SK-N-SH (cell line): Measurements from ENCODE around the gene CENPW. TPM values are rescaled to one million over a fixed set of nuclear protein-coding genes. Genes with fewer than 3 reads are reported as not detected.

Experiments
- CTCF ChIA-PET: fragments of 300-600, 350-600 bp; formaldehyde crosslinking; extraction: SDS; loops from one replicate; lab custom pipeline; 2021; lab: Yijun Ruan, JAX
- POLR2A ChIA-PET: fragments of 350-600 bp; sonication (Branson Sonifier 250); formaldehyde crosslinking; extraction: SDS; loops from one replicate; lab custom pipeline; 2020; ENCODE audit warnings: antibody characterized with exemption, inconsistent platforms; lab: Yijun Ruan, JAX
- DNase-seq: peaks from one replicate; pipeline ENCODE4 v3.0.0; 2012
- H2AFZ ChIP-seq: fragments of 200-600 bp; sonication (generic); 2 replicates; pipeline ENCODE4 v1.8.1; 2016; ENCODE audit warnings: antibody characterized with exemption, mild to moderate bottlenecking, low read depth
- H3F3A ChIP-seq: fragments of 200-600 bp; sonication (generic); replicated peaks from 2 replicates; pipeline ENCODE3; 2016; ENCODE audit warnings: antibody characterized with exemption, mild to moderate bottlenecking; ENCODE audit not compliant: insufficient read depth
- H3K27ac ChIP-seq, 2 experiments: fragments of 200-500 bp in 1 of 2; fragments of 200-600 bp in 1 of 2; sonication (Bioruptor generic) in 1 of 2; sonication (generic), shearing (Covaris generic) in 1 of 2; 2 replicates each; pipeline versions ENCODE4 v1.5.1 to v1.6.1; 2014 to 2016; ENCODE audit warnings: low read depth in 2 of 2, inconsistent platforms in 1 of 2, low read length in 1 of 2, mild to moderate bottlenecking in 1 of 2, mixed read lengths in 1 of 2
- H3K27me3 ChIP-seq: fragments of 200-600 bp; sonication (generic), shearing (Covaris generic); 2 replicates; pipeline ENCODE4 v1.6.1; 2016; ENCODE audit warnings: mixed run types; ENCODE audit not compliant: insufficient read depth
- H3K36me3 ChIP-seq, 2 experiments: fragments of 200-500 bp in 1 of 2; fragments of 200-600 bp in 1 of 2; sonication (Bioruptor generic) in 1 of 2; sonication (generic) in 1 of 2; replicated peaks in 1 of 2; 2 replicates each; pipeline versions ENCODE3 to v1.5.1; 2014 to 2016; ENCODE audit warnings: low read length in 1 of 2, mild to moderate bottlenecking in 1 of 2; ENCODE audit not compliant: insufficient read depth in 2 of 2, control insufficient read depth in 1 of 2
- H3K4me1 ChIP-seq, 2 experiments: fragments of 200-500 bp in 1 of 2; fragments of 200-600 bp in 1 of 2; sonication (Bioruptor generic) in 1 of 2; sonication (generic), shearing (Covaris generic) in 1 of 2; 2 replicates each; pipeline versions ENCODE4 v1.5.1 to v1.6.1; 2014 to 2016; ENCODE audit warnings: low read depth in 1 of 2, low read length in 1 of 2, mixed run types in 1 of 2; ENCODE audit not compliant: insufficient read depth in 2 of 2, control insufficient read depth in 1 of 2
- H3K4me2 ChIP-seq: fragments of 200-600 bp; sonication (generic), shearing (Covaris generic); 2 replicates; pipeline ENCODE4 v1.6.1; 2017; ENCODE audit warnings: mixed run types
- H3K4me3 ChIP-seq, 2 experiments: fragments of 200-500 bp in 1 of 2; fragments of 200-600 bp in 1 of 2; sonication (Bioruptor generic) in 1 of 2; sonication (generic), shearing (Covaris generic) in 1 of 2; 2 replicates each; pipeline versions ENCODE4 v1.5.1 to v1.8.1; 2014 to 2016; ENCODE audit warnings: low read depth in 2 of 2, inconsistent platforms in 1 of 2, low read length in 1 of 2, mild to moderate bottlenecking in 1 of 2, mixed read lengths in 1 of 2, moderate library complexity in 1 of 2
- H3K79me2 ChIP-seq: fragments of 200-600 bp; sonication (generic); 2 replicates; pipeline ENCODE4 v1.8.1; 2017; ENCODE audit warnings: mild to moderate bottlenecking; ENCODE audit not compliant: insufficient read depth
- H3K9ac ChIP-seq: fragments of 200-600 bp; sonication (generic); 2 replicates; pipeline ENCODE4 v1.6.1; 2017; ENCODE audit warnings: mixed run types
- H3K9me2 ChIP-seq: fragments of 200-600 bp; sonication (generic); 2 replicates; pipeline ENCODE4 v1.6.1; 2017; ENCODE audit warnings: mixed run types
- H3K9me3 ChIP-seq: fragments of 200-600 bp; sonication (generic); 2 replicates; pipeline ENCODE4 v1.6.1; 2017; ENCODE audit warnings: mixed run types, mild to moderate bottlenecking, moderate library complexity
- H4K20me1 ChIP-seq: fragments of 200-600 bp; sonication (generic); 2 replicates; pipeline ENCODE4 v1.6.1; 2017; ENCODE audit warnings: mild to moderate bottlenecking, mixed run types; ENCODE audit not compliant: insufficient read depth
- CHD2 ChIP-seq: fragments of 150-350 bp; IDR thresholded peaks from 2 replicates; pipeline ENCODE4 v1.6.1; 2018; ENCODE audit warnings: low read length; ENCODE audit not compliant: partially characterized antibody
- CTCF ChIP-seq: fragments of 200-600 bp; sonication (generic); IDR thresholded peaks from 2 replicates; pipeline ENCODE4 v1.6.1; 2017; ENCODE audit warnings: antibody characterized with exemption, mild to moderate bottlenecking, moderate library complexity
- FOXJ3 ChIP-seq: sonication (generic); formaldehyde crosslinking; IDR thresholded peaks from 2 replicates; pipeline ENCODE4 v1.5.1; 2020; ENCODE audit warnings: mild to moderate bottlenecking, missing genetic modification reagents
- GABPA ChIP-seq: IDR thresholded peaks from 2 replicates; pipeline ENCODE4 v1.4.0; 2012; ENCODE audit warnings: low read depth, mild to moderate bottlenecking
- GATA2 ChIP-seq: sonication (generic); formaldehyde crosslinking; IDR thresholded peaks from 2 replicates; pipeline ENCODE4 v1.5.0; 2020; ENCODE audit warnings: mild to moderate bottlenecking, missing genetic modification reagents
- MEF2A ChIP-seq: IDR thresholded peaks from 2 replicates; pipeline ENCODE4 v1.4.0; 2012; ENCODE audit warnings: low read depth, borderline replicate concordance
- NFIC ChIP-seq: IDR thresholded peaks from 2 replicates; pipeline ENCODE4 v1.4.0; 2012; ENCODE audit warnings: borderline replicate concordance
- NRF1 ChIP-seq: IDR thresholded peaks from 2 replicates; pipeline ENCODE4 v1.6.1; 2012; ENCODE audit warnings: low read depth, mild to moderate bottlenecking, low read length
- PBX3 ChIP-seq: IDR thresholded peaks from 2 replicates; pipeline ENCODE4; 2012
- POLR2AphosphoS5 ChIP-seq: IDR thresholded peaks from 2 replicates; pipeline ENCODE4 v1.6.1; 2012; ENCODE audit warnings: low read depth, low read length
- RCOR1 ChIP-seq: fragments of 150-350 bp; IDR thresholded peaks from 2 replicates; pipeline ENCODE4 v1.6.1; 2017; ENCODE audit warnings: antibody characterized with exemption, low read length
- TEAD4 ChIP-seq: IDR thresholded peaks from 2 replicates; pipeline ENCODE4 v1.4.0; 2012; ENCODE audit warnings: mild to moderate bottlenecking, borderline replicate concordance; ENCODE audit not compliant: insufficient read depth
- USF1 ChIP-seq: IDR thresholded peaks from 2 replicates; pipeline ENCODE4 v1.4.0; 2012; ENCODE audit warnings: low read depth, borderline replicate concordance
- WGBS: methylation state at CpG from one replicate; pipeline ENCODE4 v1.1.6; 2017; ENCODE audit warnings: low lambda C conversion rate; 5-methylcytosine and 5-hydroxymethylcytosine counted together
- polyA plus RNA-seq, 3 experiments: library from polyadenylated mRNA; depleted of rRNA; stranded (reverse); fragments of >200 nt; gene quantifications; 2 replicates each; pipeline ENCODE4 v1.2.3, GENCODE V29; 2012
- TF ChIP-seq, protein P1 (sequence below): fragments of 150-350 bp; IDR thresholded peaks from 2 replicates; pipeline ENCODE4 v1.6.1; 2016; ENCODE audit warnings: mild to moderate bottlenecking, low read depth, low read length
- TF ChIP-seq, protein P2 (sequence below): IDR thresholded peaks from 2 replicates; pipeline ENCODE4 v1.4.0; 2012; ENCODE audit warnings: low read depth

Gene CENPW
- polyA plus RNA-seq, 1 of the 3 experiments (the other 2 are of a cell fraction): 10.9 TPM

- Histone ChIP-seq H3K9me2 (no peaks in the 10 kb centered on the region), H3K4me3 (no peak overlapping the region), H3K9ac (no peak overlapping the region), H3K9me3 (no peaks in the 10 kb centered on the region), H3K4me2 (no peak overlapping the region), H3K79me2 (no peaks in the 10 kb centered on the region), H3K36me3 (no peaks in the 10 kb centered on the region), H3K27ac (no peak overlapping the region), H2AFZ (no peak overlapping the region), H4K20me1 (no peaks in the 10 kb centered on the region), H3F3A (no peaks in the 10 kb centered on the region), H3K4me1 (no peaks in the 10 kb centered on the region), H3K27me3 (no peaks in the 10 kb centered on the region)
- ChIA-PET POLR2A (no interaction called here), CTCF (interaction anchor here (1.0 to 1.4 kb wide), 2 partner anchors 13 to 25 kb away, joined by 3 to 4 read pairs; no protein-coding TSS in a partner anchor)
- WGBS: 81% methylated on average over 2 of the region's 2 CpGs
- TF ChIP-seq GABPA: no peak
- no peak for TF ChIP-seq PBX3
- DNase-seq: no peak
These were observed 6.2 kb upstream of the CENPW start for GRCh38 chr6:126333729-126334128.

DNA sequence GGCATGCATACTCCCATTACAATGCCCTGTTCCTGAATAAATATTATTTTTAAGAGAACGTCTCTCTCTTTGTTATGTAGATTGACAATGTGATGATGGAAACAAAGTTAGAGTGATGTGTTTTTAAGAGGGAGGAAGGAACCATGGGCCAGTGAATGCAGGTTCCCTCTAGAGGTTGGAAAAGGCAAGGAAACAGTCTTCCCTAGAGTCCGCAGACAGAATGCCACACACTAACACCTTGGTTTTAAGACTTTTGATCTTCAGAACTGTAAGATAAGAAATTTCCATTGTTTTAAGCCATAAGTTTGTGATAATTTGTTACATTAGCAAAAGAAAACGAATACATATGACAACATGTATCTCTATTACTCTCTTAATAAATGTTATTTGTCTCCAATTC is 4.7 kb upstream of the CENPW start:
- POLR2A ChIA-PET: no interaction called here
- 43% methylated on average over 3 of the region's 3 CpGs for WGBS

DNA sequence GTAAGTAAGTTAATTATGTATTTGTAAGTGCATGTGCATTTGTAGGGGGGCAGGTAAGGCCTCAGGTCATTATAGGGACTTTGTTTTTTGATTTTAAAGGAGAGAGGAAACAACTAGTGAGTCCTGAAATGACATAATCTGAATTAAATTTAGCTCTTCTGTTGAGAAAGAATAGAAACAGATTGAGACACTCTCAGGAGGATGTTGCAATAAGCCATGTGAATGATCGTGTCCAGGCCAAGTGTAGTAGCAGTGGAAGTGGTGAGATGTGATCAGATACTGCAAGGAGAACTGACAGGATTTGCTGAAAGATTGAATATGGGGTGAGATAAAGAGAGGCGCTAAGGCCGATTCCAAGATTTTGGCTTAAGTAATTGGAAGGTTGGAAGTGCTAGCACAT is 2.6 kb upstream of the CENPW start:
- POLR2A ChIA-PET: no interaction called here
- no peak overlapping the region for H3K27ac ChIP-seq
- 58% methylated on average over 3 of the region's 3 CpGs for WGBS

More for the DNA sequence above, 4.7 kb upstream of the CENPW start:
- H3K79me2 ChIP-seq: no peaks in the 10 kb centered on the region
- no peak overlapping the region for H3K4me2 ChIP-seq
- H3K9me3 ChIP-seq: no peaks in the 10 kb centered on the region
- CTCF ChIA-PET: no interaction called here
- no peak overlapping the region for H3K4me3 ChIP-seq
- no peaks in the 10 kb centered on the region; a peak in 1 of 4 replicates for H3K4me1 ChIP-seq
- H3K27me3 ChIP-seq: no peaks in the 10 kb centered on the region
- H3K9ac ChIP-seq: no peak overlapping the region
- H4K20me1 ChIP-seq: no peaks in the 10 kb centered on the region
- H2AFZ ChIP-seq: no peak overlapping the region
- DNase-seq: no peak
- H3K27ac ChIP-seq: no peak overlapping the region
- H3K9me2 ChIP-seq: no peaks in the 10 kb centered on the region
- TF ChIP-seq TEAD4: no peak
- TF ChIP-seq FOXJ3 (CRISPR knock-in tag): no peak
- peaks cover under 1% of the 10 kb centered on the region for H3F3A ChIP-seq
- no peaks in the 10 kb centered on the region for H3K36me3 ChIP-seq

More for the DNA sequence above, 2.6 kb upstream of the CENPW start:
- Histone ChIP-seq H3F3A (peaks cover 5% of the 10 kb centered on the region), H4K20me1 (no peaks in the 10 kb centered on the region), H3K27me3 (no peaks in the 10 kb centered on the region), H3K9me2 (no peaks in the 10 kb centered on the region), H3K9me3 (no peaks in the 10 kb centered on the region), H2AFZ (no peak overlapping the region), H3K4me3 (no peak overlapping the region)
- DNase-seq: no peak
- CTCF ChIA-PET: no interaction called here
- TF ChIP-seq NFIC (no peak), GATA2 (CRISPR knock-in tag) (no peak), POLR2AphosphoS5 (no peak), GABPA (no peak), RCOR1 (no peak), CTCF (no peak), USF1 (no peak), TEAD4 (no peak), MEF2A (no peak), CHD2 (no peak), NRF1 (no peak)
- TF ChIP-seq, protein P1, sequence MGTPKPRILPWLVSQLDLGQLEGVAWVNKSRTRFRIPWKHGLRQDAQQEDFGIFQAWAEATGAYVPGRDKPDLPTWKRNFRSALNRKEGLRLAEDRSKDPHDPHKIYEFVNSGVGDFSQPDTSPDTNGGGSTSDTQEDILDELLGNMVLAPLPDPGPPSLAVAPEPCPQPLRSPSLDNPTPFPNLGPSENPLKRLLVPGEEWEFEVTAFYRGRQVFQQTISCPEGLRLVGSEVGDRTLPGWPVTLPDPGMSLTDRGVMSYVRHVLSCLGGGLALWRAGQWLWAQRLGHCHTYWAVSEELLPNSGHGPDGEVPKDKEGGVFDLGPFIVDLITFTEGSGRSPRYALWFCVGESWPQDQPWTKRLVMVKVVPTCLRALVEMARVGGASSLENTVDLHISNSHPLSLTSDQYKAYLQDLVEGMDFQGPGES: no peak
- TF ChIP-seq, protein P2, sequence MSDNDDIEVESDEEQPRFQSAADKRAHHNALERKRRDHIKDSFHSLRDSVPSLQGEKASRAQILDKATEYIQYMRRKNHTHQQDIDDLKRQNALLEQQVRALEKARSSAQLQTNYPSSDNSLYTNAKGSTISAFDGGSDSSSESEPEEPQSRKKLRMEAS: no peak
- TF ChIP-seq, all 33 proteins: peak for 0
- H3K9ac ChIP-seq: no peak overlapping the region
- peaks cover 19% of the 10 kb centered on the region for H3K79me2 ChIP-seq
- H3K4me1 ChIP-seq: peaks cover 0 to 14% of the 10 kb centered on the region in 2 experiments; a peak in 2 of 4 replicates
- H3K4me2 ChIP-seq: no peak overlapping the region
- H3K36me3 ChIP-seq: no peaks in the 10 kb centered on the region
